DND-41 (cell line): ENCODE data around the gene SPOCK2.

Experiments
- ATAC-seq: fragments of 200-7000 bp; cut with Tn5 transposase; 3 replicates; pipeline ENCODE4 v1.9.1; 2021; ENCODE audit warnings: low read depth; ENCODE audit not compliant: insufficient read depth
- DNase-seq: peaks from one replicate; pipeline ENCODE4 v3.0.0-alpha.2; 2020
- H2AFZ ChIP-seq: 2 replicates; pipeline ENCODE4 v1.6.0; 2012; ENCODE audit warnings: low read depth, low read length
- H3K27ac ChIP-seq: 2 replicates; pipeline ENCODE4 v1.5.1; 2012; ENCODE audit warnings: low read length, inconsistent platforms
- H3K27me3 ChIP-seq: fragments of 200-600 bp; sonication (generic); 2 replicates; pipeline ENCODE4 v1.6.0; 2012; ENCODE audit warnings: low read length, mild to moderate bottlenecking, inconsistent platforms; ENCODE audit not compliant: insufficient read depth, poor library complexity
- H3K36me3 ChIP-seq: 2 replicates; pipeline ENCODE4 v1.5.1; 2012; ENCODE audit warnings: low read length, inconsistent platforms; ENCODE audit not compliant: insufficient read depth
- H3K4me1 ChIP-seq: 2 replicates; pipeline ENCODE4 v1.5.1; 2012; ENCODE audit warnings: mild to moderate bottlenecking, low read length; ENCODE audit not compliant: insufficient read depth
- H3K4me2 ChIP-seq: 2 replicates; pipeline ENCODE4 v1.6.0; 2012; ENCODE audit warnings: mild to moderate bottlenecking, moderate library complexity, low read length, inconsistent platforms; ENCODE audit not compliant: insufficient read depth
- H3K4me3 ChIP-seq, 2 experiments: fragments of 200-600 bp in 1 of 2; shearing (Covaris generic) in 1 of 2; 2 replicates each; pipeline ENCODE4 v1.5.1; 2012 to 2016; ENCODE audit warnings: inconsistent platforms in 2 of 2, low read length in 2 of 2, mild to moderate bottlenecking in 2 of 2, low read depth in 1 of 2, moderate library complexity in 1 of 2
- H3K79me2 ChIP-seq: 2 replicates; pipeline ENCODE4 v1.6.0; 2012; ENCODE audit warnings: low read length, inconsistent platforms; ENCODE audit not compliant: insufficient read depth
- H3K9ac ChIP-seq: 2 replicates; pipeline ENCODE4 v1.6.0; 2012; ENCODE audit warnings: low read depth, mild to moderate bottlenecking, inconsistent platforms, low read length, moderate library complexity
- H3K9me3 ChIP-seq: 2 replicates; pipeline ENCODE4 v1.5.1; 2012; ENCODE audit warnings: low read length, moderate library complexity, mild to moderate bottlenecking, inconsistent platforms; ENCODE audit not compliant: insufficient read depth, severe bottlenecking
- H4K20me1 ChIP-seq: 2 replicates; pipeline ENCODE4 v1.6.0; 2012; ENCODE audit warnings: low read length; ENCODE audit not compliant: insufficient read depth
- EZH2 ChIP-seq: IDR thresholded peaks from 3 replicates; pipeline ENCODE4 v1.6.1; 2012; ENCODE audit warnings: borderline replicate concordance, low read depth, mild to moderate bottlenecking, moderate library complexity, low read length, inconsistent platforms; ENCODE audit not compliant: severe bottlenecking
- TF ChIP-seq, protein P1 (sequence below): IDR thresholded peaks from 2 replicates; pipeline ENCODE4 v1.5.1; 2012; ENCODE audit warnings: borderline replicate concordance, low read length, moderate library complexity, mild to moderate bottlenecking; ENCODE audit not compliant: poor library complexity, severe bottlenecking; ENCODE audit errors: extremely low read depth

The SPOCK2 gene

DNA sequence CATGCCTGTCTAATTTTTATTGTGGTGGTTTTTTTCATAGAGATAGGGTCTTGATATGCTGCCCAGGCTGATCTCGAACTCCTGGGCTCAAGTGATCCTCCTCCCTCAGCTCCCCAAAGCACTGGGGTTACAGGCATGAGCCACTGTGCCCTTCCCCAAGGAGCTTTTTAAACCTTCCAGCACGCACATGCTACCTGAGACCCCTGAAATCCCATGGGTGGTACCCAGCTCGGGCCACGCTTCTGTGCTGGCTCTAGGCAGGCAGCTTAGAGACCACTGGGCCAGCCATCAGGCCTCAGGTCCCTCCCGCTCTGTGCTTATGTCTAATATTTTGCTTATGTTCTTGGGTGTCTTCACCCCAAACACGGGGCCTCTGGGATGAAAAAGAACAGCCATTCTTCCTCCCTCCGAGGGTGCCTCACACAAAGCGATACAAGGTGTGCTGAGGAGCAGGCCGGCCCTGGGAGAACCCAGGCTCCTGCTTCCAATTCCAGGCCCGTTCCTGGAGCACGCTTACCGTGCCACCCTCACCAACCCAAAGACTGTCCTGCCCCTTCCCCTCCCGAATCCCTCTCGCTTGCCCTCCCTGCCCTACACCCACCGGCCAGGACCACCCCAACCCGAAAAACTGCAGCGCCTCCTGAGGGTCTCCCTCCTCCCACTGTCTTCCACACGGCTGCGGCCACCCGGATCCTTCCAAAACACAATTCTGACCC is 10.9 kb downstream of the SPOCK2 start:
- no peak for DNase-seq
- TF ChIP-seq EZH2: no peak
- TF ChIP-seq, protein P1, sequence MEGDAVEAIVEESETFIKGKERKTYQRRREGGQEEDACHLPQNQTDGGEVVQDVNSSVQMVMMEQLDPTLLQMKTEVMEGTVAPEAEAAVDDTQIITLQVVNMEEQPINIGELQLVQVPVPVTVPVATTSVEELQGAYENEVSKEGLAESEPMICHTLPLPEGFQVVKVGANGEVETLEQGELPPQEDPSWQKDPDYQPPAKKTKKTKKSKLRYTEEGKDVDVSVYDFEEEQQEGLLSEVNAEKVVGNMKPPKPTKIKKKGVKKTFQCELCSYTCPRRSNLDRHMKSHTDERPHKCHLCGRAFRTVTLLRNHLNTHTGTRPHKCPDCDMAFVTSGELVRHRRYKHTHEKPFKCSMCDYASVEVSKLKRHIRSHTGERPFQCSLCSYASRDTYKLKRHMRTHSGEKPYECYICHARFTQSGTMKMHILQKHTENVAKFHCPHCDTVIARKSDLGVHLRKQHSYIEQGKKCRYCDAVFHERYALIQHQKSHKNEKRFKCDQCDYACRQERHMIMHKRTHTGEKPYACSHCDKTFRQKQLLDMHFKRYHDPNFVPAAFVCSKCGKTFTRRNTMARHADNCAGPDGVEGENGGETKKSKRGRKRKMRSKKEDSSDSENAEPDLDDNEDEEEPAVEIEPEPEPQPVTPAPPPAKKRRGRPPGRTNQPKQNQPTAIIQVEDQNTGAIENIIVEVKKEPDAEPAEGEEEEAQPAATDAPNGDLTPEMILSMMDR: no peak

DNA sequence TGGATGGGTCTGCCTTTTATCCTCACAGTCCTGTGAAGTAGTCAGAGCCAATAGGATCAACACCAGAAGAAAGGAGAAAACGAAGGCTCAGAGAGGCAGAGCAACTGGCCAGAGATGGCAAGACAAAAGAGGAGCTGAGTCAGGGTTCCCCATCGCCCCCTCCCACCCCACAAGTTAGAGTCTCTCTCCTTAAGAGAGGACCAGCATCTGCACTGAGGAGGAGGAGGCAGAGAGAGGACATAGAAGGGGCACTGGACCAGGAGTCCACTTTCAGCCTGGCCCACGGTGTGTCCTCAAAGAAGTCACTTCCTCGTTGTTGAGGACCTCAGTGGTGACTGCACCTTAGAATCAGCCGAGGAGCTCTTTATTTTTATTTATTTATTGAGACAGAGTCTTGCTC is 11.6 kb downstream of the SPOCK2 start:
- peaks cover 25% of the 10 kb centered on the region for H3K4me1 ChIP-seq
- no peaks in the 10 kb centered on the region for H3K9me3 ChIP-seq
- H2AFZ ChIP-seq: no peak overlapping the region
- H3K27ac ChIP-seq: no peak overlapping the region
- H3K4me2 ChIP-seq: no peak overlapping the region
- ATAC-seq (no peak), DNase-seq (no peak)
- TF ChIP-seq, protein P1: no peak
- no peak for TF ChIP-seq EZH2
- no peaks in the 10 kb centered on the region for H4K20me1 ChIP-seq
- no peaks in the 10 kb centered on the region for H3K27me3 ChIP-seq
- no peak overlapping the region for H3K4me3 ChIP-seq
- no peak overlapping the region for H3K9ac ChIP-seq
- H3K36me3 ChIP-seq: no peaks in the 10 kb centered on the region
- no peaks in the 10 kb centered on the region for H3K79me2 ChIP-seq

More for the DNA sequence above, 10.9 kb downstream of the SPOCK2 start:
- Histone ChIP-seq H3K9me3 (no peaks in the 10 kb centered on the region), H3K4me2 (no peak overlapping the region), H4K20me1 (no peaks in the 10 kb centered on the region), H3K79me2 (no peaks in the 10 kb centered on the region), H3K36me3 (no peaks in the 10 kb centered on the region), H3K4me3 (no peak overlapping the region), H3K27me3 (no peaks in the 10 kb centered on the region), H2AFZ (no peak overlapping the region), H3K27ac (no peak overlapping the region), H3K4me1 (peaks cover 25% of the 10 kb centered on the region), H3K9ac (no peak overlapping the region)
- ATAC-seq: no peak

DNA sequence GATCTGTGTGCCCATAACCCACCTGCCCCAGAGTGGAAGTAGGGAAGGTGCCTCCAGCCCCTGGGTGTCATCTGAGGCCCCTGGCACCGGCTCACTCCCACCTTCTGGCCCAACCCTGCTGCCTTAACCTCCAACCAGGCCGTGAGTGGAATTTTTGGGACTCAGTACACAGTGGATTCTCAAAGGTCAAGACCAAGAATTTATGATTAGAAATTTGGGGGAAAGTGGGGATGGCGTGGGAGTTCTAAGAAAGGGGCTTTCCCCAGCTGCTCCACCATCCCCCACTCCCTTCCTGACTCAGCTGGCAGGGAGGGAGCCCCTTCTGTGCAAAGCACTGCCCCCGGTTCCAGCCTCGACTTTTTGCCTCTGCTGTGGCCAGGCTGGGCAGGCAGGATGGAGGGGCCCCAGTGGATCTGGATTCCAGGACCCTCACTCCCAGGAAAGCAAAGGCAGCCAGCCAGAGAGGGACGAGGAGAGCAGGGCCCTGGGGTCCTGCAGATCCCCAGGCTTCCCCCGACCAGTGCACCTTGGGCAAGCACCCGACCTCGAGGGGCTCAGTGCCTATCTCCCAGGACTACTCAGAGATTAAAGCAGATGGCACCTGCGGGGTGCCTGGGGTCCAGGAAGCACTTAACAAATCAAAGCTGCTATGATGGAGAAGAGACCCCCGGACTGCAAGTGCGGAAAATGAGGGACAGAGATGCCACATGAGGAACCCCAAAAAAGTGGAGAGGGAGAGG is 12.8 kb downstream of the SPOCK2 start:
- H3K27me3 ChIP-seq: no peaks in the 10 kb centered on the region
- H3K4me3 ChIP-seq: no peak overlapping the region
- no peaks in the 10 kb centered on the region for H3K79me2 ChIP-seq
- TF ChIP-seq EZH2: no peak
- TF ChIP-seq, protein P1: no peak
- H3K36me3 ChIP-seq: no peaks in the 10 kb centered on the region
- H3K9me3 ChIP-seq: no peaks in the 10 kb centered on the region
- peaks cover 23% of the 10 kb centered on the region for H3K4me1 ChIP-seq
- no peak overlapping the region for H3K27ac ChIP-seq
- H4K20me1 ChIP-seq: no peaks in the 10 kb centered on the region
- H3K9ac ChIP-seq: no peak overlapping the region
- no peak for DNase-seq
- ATAC-seq: no peak
- H2AFZ ChIP-seq: no peak overlapping the region
- H3K4me2 ChIP-seq: no peak overlapping the region
